ENCODE results near the gene MKNK1.

- TF ChIP-seq CTCF (optimal IDR thresholded peaks at IDR 0.05 in 1 of 3, IDR thresholded peaks at IDR 0.05 in 1 of 3, conservative IDR thresholded peaks at IDR 0.05 in 1 of 3; ENCODE audit: extremely low read depth in 1 of 3, insufficient read depth in 2 of 3, low read length in 3 of 3) (no peak), EZH2 (IDR thresholded peaks at IDR 0.05; ENCODE audit: low read length) (no peak)
These were observed 77.9 kb downstream of the MKNK1 start for GRCh38 chr1:46526013-46526690.
